GM18520 (cell line): ENCODE data around the gene CCL25.

ENCODE experiments used
- ATAC-seq: cut with Tn5 transposase; IDR thresholded peaks from one replicate; pipeline ENCODE4 v1.9.1; 2021; ENCODE audit not compliant: unreplicated experiment

The CCL25 gene

DNA sequence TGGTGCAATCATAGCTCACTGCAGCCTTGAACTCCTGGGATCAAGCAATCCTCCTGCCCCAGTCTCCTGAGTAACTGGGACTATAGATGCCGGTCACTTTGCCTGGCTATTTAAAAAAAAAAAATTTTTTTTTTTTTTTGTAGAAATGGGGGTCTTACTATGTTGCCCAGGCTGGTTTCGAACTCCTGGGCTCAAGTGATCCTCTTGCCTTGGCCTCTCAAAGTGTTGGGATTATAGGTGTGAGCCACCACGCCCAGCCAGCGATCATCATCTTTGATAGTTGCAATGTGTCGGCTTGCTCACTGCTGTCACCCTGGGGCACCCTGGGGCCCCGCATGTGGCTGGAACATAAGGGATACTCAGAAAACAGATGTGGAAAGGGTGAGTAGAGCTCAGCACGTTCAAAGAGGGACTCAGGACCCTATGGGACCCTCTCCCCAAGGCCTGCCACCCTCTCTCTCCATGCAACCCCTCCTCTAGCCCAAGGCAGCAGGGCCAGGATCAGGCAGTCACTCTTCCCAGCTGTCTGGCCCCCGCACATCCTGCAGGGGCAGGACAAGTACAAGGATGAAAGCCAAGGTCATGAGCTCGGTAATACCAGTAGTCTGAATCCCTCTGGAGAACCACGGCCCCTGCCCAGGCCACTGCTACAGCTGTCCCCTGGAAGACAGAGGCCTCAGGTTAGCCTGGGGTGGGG is 6.5 kb upstream of the CCL25 start:
- no peak for ATAC-seq

GRCh38 chr19:8046569-8047165 is 5.9 kb upstream of the CCL25 start:
- ATAC-seq = no peak

- peak; percentile 70 for ATAC-seq
Measured at GRCh38 chr19:8050274-8051096, 2.1 kb upstream of the CCL25 start.

DNA sequence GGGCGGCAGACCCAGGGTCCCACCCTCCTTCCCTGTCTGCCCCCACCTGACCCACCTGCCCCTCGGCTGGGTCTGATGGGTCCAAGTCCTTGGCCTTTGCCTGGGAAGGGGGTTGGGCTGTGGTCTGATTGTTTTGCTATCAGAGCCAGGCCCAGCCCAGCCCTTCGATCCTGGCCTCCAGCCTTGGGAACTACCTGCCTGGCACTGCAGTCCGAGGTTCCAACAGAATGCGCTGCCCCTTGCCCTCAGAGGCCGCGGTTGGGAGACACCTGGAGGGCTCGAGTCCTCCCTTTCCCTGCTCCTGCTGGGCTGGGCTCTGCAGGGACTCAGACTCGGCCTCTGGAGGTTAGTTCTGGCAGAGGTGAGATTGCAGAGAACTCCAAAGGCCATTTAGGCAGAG is 1.6 kb downstream of the CCL25 start:
- no peak for ATAC-seq

DNA sequence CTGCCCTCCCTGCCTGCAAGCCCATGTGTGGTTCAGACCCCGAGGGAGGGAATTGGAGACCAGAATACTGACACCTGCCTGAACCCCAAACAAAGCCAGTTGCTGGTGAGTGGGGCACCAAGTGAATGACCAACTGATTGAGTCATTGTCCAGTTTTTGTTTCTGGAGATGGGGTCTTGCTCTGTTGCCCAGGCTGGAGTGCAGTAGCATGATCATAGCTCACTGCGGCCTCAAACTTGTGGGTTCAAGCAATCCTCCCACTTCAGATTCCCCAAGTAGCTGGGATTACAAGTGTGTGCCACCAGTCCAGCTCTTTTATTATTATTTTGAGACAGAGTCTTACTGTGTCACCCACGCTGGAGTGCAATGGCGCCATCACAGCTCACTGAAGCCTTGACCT is 4.0 kb downstream of the CCL25 start:
- no peak for ATAC-seq

DNA sequence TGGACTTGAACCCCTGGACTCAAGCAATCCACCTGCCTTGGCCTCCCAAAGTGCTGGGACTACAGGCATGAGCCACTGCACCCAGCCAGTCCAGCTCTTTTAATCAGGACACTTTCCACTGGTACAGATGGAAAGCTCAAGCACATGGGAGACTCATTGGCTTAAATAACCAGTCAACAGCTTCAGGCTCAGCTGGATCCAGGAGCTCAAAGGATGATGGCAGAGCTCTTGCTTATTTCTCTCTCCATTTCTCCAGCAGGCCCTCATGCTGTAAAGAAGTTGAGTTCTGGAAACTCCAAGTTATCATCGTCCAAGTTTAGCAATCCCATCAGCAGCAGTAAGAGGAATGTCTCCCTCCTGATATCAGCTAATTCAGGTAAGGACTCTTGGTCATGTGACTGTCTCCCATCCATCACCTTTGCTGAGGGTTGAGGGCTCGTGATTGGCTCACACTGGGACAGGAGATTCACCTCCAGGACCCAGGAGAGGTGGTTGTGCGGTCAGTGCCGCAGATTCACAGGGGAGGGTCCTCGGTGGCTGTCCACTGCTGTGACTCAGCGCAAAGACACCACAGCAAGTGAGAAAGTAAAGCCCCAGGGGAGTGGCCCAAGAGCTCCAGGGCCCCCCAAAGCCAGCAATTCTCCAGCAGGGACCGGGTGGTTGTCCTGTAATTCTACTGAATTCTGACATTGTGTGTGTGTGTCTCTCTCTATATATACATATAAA is 5.1 kb downstream of the CCL25 start:
- no peak for ATAC-seq

GRCh38 chr19:8064911-8065874 is 12.6 kb downstream of the CCL25 start:
- ATAC-seq = no peak

DNA sequence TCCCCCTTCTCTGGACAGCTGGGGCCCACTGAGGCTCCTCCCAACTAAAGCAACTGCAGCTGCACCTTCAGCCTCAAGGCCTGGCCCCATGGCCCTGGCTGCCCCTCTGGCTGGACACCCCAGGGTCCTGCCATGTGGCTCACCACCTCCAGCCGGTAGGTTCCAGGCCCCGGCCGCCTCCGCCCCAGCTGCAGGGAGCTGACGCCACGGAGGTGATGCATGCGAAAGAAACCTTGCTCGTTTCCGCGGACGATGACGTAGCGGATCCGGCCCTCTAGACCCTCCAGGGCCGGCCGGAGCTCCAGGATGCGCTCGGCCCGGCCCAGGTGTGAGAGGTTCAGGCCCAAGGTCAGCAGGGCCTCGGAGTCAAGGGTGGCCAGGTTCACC is 13.3 kb downstream of the CCL25 start:
- no peak for ATAC-seq

DNA sequence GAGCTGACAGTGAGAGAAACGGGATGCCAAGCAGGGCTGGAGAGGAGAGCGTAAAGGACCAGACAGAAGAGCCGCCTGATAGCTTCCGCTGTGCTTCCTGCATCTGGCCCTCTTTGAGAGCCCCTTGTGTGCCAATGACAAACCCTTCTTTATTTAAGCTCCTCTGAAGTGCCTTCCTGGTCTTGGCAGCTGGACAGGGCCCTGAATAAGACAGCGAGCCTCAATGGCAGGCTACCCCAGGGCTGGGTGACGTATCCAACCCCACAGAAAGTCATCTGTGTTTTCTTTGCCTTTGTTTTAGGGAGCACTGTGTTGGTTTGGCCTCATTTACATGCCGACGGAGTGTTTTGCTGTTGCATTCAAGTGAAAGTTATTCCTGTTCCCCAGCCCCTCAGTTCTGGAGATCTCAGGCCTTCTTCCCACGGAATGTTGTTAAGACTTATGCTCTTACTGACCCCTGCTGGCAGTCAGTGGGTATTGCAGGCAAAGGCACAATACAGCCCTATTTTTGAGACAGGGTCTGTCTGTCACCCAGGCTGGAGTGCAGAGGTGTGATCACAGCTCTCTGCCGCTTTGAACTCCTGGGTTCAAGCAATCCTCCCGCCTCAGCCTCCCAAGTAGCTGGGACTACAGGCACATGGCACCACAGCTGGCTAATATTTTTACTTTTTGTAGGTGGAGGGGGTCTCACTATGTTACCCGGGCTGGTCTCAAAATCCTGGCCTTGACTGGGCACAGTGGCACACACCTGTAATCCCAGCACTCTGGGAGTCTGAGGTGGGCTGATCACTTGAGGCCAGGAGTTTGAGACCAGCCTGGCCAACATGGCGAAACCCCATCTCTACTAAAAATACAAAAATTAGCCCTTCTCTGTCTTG is 16.8 kb downstream of the CCL25 start:
- no peak for ATAC-seq

GRCh38 chr19:8071912-8072311 is 19.4 kb downstream of the CCL25 start:
- no peak for ATAC-seq

DNA sequence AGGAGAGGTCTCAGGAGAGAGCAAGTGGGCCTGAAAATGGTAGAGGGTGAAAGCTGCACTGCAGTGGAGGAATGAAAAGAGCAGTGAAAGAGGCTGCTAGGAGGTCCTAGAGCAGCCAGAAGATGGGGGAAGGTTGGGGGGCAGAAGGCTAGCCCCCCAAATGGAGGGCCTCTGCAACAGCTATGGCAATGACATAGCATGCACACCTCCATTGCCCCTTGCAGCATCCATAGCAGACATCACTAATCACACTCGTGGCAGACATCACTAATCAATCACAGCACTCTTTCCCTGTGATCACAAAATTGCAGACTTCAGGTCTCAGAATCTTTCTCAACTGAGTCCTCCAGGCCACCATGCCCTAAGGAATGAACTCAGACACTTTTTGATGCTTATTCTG is 21.9 kb downstream of the CCL25 start:
- no peak for ATAC-seq

- ATAC-seq = no peak
Measured at GRCh38 chr19:8075158-8076074, 22.9 kb downstream of the CCL25 start.

GRCh38 chr19:8079988-8080387 is 27.4 kb downstream of the CCL25 start:
- ATAC-seq = no peak

GRCh38 chr19:8080832-8081231 is 28.3 kb downstream of the CCL25 start:
- no peak for ATAC-seq

- ATAC-seq = no peak
Measured at GRCh38 chr19:8081569-8082550, 29.3 kb downstream of the CCL25 start.

- ATAC-seq = no peak
Measured at GRCh38 chr19:8083141-8083540, 30.6 kb downstream of the CCL25 start.

DNA sequence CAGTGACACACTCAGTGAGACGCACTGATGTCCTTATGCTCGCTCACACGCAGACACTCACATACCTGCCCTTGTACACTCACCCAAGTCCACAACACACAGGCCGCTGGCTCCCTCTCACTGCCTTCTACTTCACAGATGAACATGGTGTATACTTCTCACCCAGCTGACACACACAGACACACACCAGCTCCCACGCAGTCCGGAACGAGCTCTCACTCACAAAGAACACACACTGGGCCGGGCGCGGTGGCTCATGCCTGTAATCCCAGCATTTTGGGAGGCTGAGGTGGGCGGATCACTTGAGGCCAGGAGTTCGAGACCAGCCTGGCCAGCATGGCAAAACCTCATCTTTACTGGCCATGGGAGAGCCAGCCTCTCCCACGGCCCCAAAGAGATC is 31.6 kb downstream of the CCL25 start:
- ATAC-seq = no peak
